Measurements from ENCODE around the gene ZNF787. TPM values are rescaled to one million over a fixed set of nuclear protein-coding genes. Genes with fewer than 3 reads are reported as not detected.
A peak's percentile ranks its signal among the peaks of the same experiment; 100 is the strongest.
"Not testable (repeated sequence)": the region's sequence is repeated elsewhere in the genome, so short reads cannot be mapped to it uniquely, and the experiment has no call there.

The ZNF787 gene
- total and polyA plus RNA-seq, 2 donors, result 13.3 to 30.9 TPM

- H3K27ac ChIP-seq (ENCODE audit: low read depth), result no peak overlapping the region
- no peak overlapping the region for H3K4me3 ChIP-seq (ENCODE audit: low read depth, low read length)
- 88% methylated on average over 11 of the region's 11 CpGs for WGBS
- no peaks in the 10 kb centered on the region for H3K4me1 ChIP-seq (ENCODE audit: insufficient read depth)
- H3K36me3 ChIP-seq (ENCODE audit: insufficient read depth), result peaks cover 4% of the 10 kb centered on the region
- DNase-seq (ENCODE audit: extremely low spot score), result no peak
These were observed 29.3 kb upstream of the ZNF787 start for GRCh38 chr19:56150358-56150757.

GRCh38 chr19:56149656-56150038, 28.6 kb upstream of the ZNF787 start:
- no peak overlapping the region for H3K27ac ChIP-seq (ENCODE audit: low read depth)
- no peak overlapping the region for H3K4me3 ChIP-seq (ENCODE audit: low read depth, low read length)
- no peaks in the 10 kb centered on the region for H3K4me1 ChIP-seq (ENCODE audit: insufficient read depth)
- 93% methylated on average over 5 of the region's 5 CpGs for WGBS
- no peak for DNase-seq (ENCODE audit: extremely low spot score)
- H3K36me3 ChIP-seq (ENCODE audit: insufficient read depth), result peaks cover 4% of the 10 kb centered on the region

GRCh38 chr19:56148955-56149655, 28.0 kb upstream of the ZNF787 start:
- 95% methylated on average over 12 of the region's 12 CpGs for WGBS
- H3K36me3 ChIP-seq (ENCODE audit: insufficient read depth); H3K4me1 ChIP-seq (ENCODE audit: insufficient read depth); DNase-seq (ENCODE audit: extremely low spot score); H3K4me3 ChIP-seq (ENCODE audit: low read depth, low read length); H3K27ac ChIP-seq (ENCODE audit: low read depth): not testable (repeated sequence)

- H3K4me1 ChIP-seq (ENCODE audit: insufficient read depth), result no peaks in the 10 kb centered on the region
- no peak overlapping the region for H3K27ac ChIP-seq (ENCODE audit: low read depth)
- no peak overlapping the region for H3K4me3 ChIP-seq (ENCODE audit: low read depth, low read length)
- WGBS, result 98% methylated on average over 15 of the region's 15 CpGs
- peaks cover 4% of the 10 kb centered on the region for H3K36me3 ChIP-seq (ENCODE audit: insufficient read depth)
- DNase-seq (ENCODE audit: extremely low spot score), result no peak
These were observed 27.0 kb upstream of the ZNF787 start for GRCh38 chr19:56148096-56148495.

- 92% methylated on average over 22 of the region's 22 CpGs for WGBS
- no peaks in the 10 kb centered on the region for H3K4me1 ChIP-seq (ENCODE audit: insufficient read depth)
- no peak overlapping the region for H3K27ac ChIP-seq (ENCODE audit: low read depth)
- no peak for DNase-seq (ENCODE audit: extremely low spot score)
- peaks cover 4% of the 10 kb centered on the region for H3K36me3 ChIP-seq (ENCODE audit: insufficient read depth)
- H3K4me3 ChIP-seq (ENCODE audit: low read depth, low read length), result no peak overlapping the region
These were observed 26.2 kb upstream of the ZNF787 start for GRCh38 chr19:56147307-56147706.

GRCh38 chr19:56146904-56147303, 25.8 kb upstream of the ZNF787 start:
- DNase-seq (ENCODE audit: extremely low spot score), result no peak

GRCh38 chr19:56145698-56146097, 24.6 kb upstream of the ZNF787 start:
- Histone ChIP-seq H3K36me3 (ENCODE audit: insufficient read depth) (peaks cover 4% of the 10 kb centered on the region), H3K4me1 (ENCODE audit: insufficient read depth) (no peaks in the 10 kb centered on the region), H3K4me3 (ENCODE audit: low read depth, low read length) (no peak overlapping the region), H3K27ac (ENCODE audit: low read depth) (no peak overlapping the region)
- DNase-seq (ENCODE audit: extremely low spot score), result no peak
- 93% methylated on average over 10 of the region's 10 CpGs for WGBS

More at GRCh38 chr19:56146904-56147303, 25.8 kb upstream of the ZNF787 start:
- peaks cover 4% of the 10 kb centered on the region for H3K36me3 ChIP-seq (ENCODE audit: insufficient read depth)
- no peak overlapping the region for H3K27ac ChIP-seq (ENCODE audit: low read depth)
- WGBS, result 98% methylated on average over 31 of the region's 31 CpGs
- no peak overlapping the region for H3K4me3 ChIP-seq (ENCODE audit: low read depth, low read length)
- no peaks in the 10 kb centered on the region for H3K4me1 ChIP-seq (ENCODE audit: insufficient read depth)

GRCh38 chr19:56144831-56145230, 23.7 kb upstream of the ZNF787 start:
- WGBS, result 90% methylated on average over 12 of the region's 12 CpGs
- no peak for DNase-seq (ENCODE audit: extremely low spot score)
- Histone ChIP-seq H3K36me3 (ENCODE audit: insufficient read depth) (peaks cover 4% of the 10 kb centered on the region), H3K4me3 (ENCODE audit: low read depth, low read length) (no peak overlapping the region), H3K27ac (ENCODE audit: low read depth) (no peak overlapping the region), H3K4me1 (ENCODE audit: insufficient read depth) (no peaks in the 10 kb centered on the region)

GRCh38 chr19:56144376-56144775, 23.3 kb upstream of the ZNF787 start:
- H3K27ac ChIP-seq (ENCODE audit: low read depth), result no peak overlapping the region
- 71% methylated on average over 6 of the region's 6 CpGs for WGBS
- no peak for DNase-seq (ENCODE audit: extremely low spot score)
- H3K36me3 ChIP-seq (ENCODE audit: insufficient read depth), result peaks cover 4% of the 10 kb centered on the region
- no peaks in the 10 kb centered on the region for H3K4me1 ChIP-seq (ENCODE audit: insufficient read depth)
- no peak overlapping the region for H3K4me3 ChIP-seq (ENCODE audit: low read depth, low read length)

- no peak for DNase-seq (ENCODE audit: extremely low spot score)
- 72% methylated on average over 4 of the region's 4 CpGs for WGBS
- Histone ChIP-seq H3K27ac (ENCODE audit: low read depth) (no peak overlapping the region), H3K4me3 (ENCODE audit: low read depth, low read length) (no peak overlapping the region), H3K4me1 (ENCODE audit: insufficient read depth) (no peaks in the 10 kb centered on the region), H3K36me3 (ENCODE audit: insufficient read depth) (peaks cover 4% of the 10 kb centered on the region)
These were observed 21.9 kb upstream of the ZNF787 start for GRCh38 chr19:56142897-56143434.

- WGBS, result 52% methylated on average over 17 of the region's 17 CpGs
- no peak for DNase-seq (ENCODE audit: extremely low spot score)
- no peaks in the 10 kb centered on the region for H3K4me1 ChIP-seq (ENCODE audit: insufficient read depth)
- H3K36me3 ChIP-seq (ENCODE audit: insufficient read depth), result peaks cover 3% of the 10 kb centered on the region
- H3K27ac ChIP-seq (ENCODE audit: low read depth), result no peak overlapping the region
- no peak overlapping the region for H3K4me3 ChIP-seq (ENCODE audit: low read depth, low read length)
These were observed 21.1 kb upstream of the ZNF787 start for GRCh38 chr19:56142087-56142787.

- 1% methylated on average over 25 of the region's 26 CpGs for WGBS
- Histone ChIP-seq H3K4me1 (ENCODE audit: insufficient read depth) (no peaks in the 10 kb centered on the region), H3K4me3 (ENCODE audit: low read depth, low read length) (peak overlapping the region; percentile 55), H3K27ac (ENCODE audit: low read depth) (no peak overlapping the region), H3K36me3 (ENCODE audit: insufficient read depth) (no peaks in the 10 kb centered on the region)
- DNase-seq (ENCODE audit: extremely low spot score), result no peak
These were observed 20.4 kb upstream of the ZNF787 start for GRCh38 chr19:56141417-56141993.

GRCh38 chr19:56140583-56141416, 19.7 kb upstream of the ZNF787 start, which contains the start of gene ZNF444:
Gene ZNF444 (plus strand): TSS chr19:56141287. CDS start chr19:56146912, 5,625 bp downstream.
- under 1% methylated on average over 56 of the region's 56 CpGs for WGBS
- Histone ChIP-seq H3K4me1 (ENCODE audit: insufficient read depth) (no peaks in the 10 kb centered on the region), H3K36me3 (ENCODE audit: insufficient read depth) (no peaks in the 10 kb centered on the region), H3K27ac (ENCODE audit: low read depth) (peak within 1 kb of the TSS; percentile 87), H3K4me3 (ENCODE audit: low read depth, low read length) (peak within 1 kb of the TSS; percentile 55)
- peak; percentile 99 for DNase-seq (ENCODE audit: extremely low spot score)
